ENCODE measurements around the gene IPO8. TPM values are rescaled to one million over a fixed set of nuclear protein-coding genes. Genes with fewer than 3 reads are reported as not detected.

Gene IPO8
- total and polyA plus RNA-seq, 2 of the 8 experiments (the other 6 are each of a cell fraction or from before 2014, with no cell fraction given), result 7.2 to 59.8 TPM

DNA sequence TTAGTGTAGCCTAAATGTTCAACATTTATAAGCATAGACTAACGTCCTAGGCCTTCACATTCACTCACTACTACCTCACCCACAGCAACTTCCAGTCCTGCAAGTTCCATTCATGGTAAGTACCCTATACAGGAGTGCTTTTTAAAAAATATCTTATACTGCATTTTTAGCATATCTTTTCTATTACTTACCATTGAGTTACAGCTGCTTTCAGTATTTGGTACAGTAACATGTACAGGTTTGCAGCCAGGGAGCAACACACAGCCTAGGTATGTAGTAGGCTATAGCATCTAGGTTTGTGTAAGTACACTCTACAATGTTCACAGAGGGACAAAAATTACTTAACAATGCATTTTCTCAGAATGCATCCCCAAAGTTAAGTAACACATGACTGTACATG lies 17.4 kb downstream of the IPO8 start:
- FAIRE-seq (no peak), DNase-seq (ENCODE audit: low read depth in 1 of 2, low spot score in 2 of 2) (no peak)
- Histone ChIP-seq H3K4me3 (ENCODE audit: extremely low read depth in 1 of 4, insufficient read depth in 2 of 4, low read depth in 3 of 4, low read length in 4 of 4) (no peak overlapping the region), H3K9ac (replicated peaks in 1 of 4; ENCODE audit: extremely low read depth in 1 of 4, low read depth in 3 of 4, low read length in 3 of 4) (no peak overlapping the region), H3K56ac (replicated peaks; ENCODE audit: insufficient read length, low read depth, low read length) (no peak overlapping the region), H3K4me1 (replicated peaks in 1 of 4; ENCODE audit: control insufficient read depth in 3 of 4, insufficient read depth in 4 of 4, low read length in 3 of 4) (no peaks in the 10 kb centered on the region), H4K5ac (ENCODE audit: insufficient read length, low read depth, low read length) (no peak overlapping the region), H4K91ac (replicated peaks; ENCODE audit: insufficient read length, low read length) (no peak overlapping the region), H2AFZ (ENCODE audit: low read length) (no peak overlapping the region), H3K36me3 (ENCODE audit: control insufficient read depth in 2 of 4, insufficient read depth in 4 of 4, low read length in 3 of 4) (peaks cover 0 to 30% (median 3%) of the 10 kb centered on the region in 4 experiments; a peak in 4 of 8 replicates), H3K14ac (ENCODE audit: insufficient read length) (no peak overlapping the region), H2AK5ac (ENCODE audit: low read depth, low read length) (no peak overlapping the region), H3K27me3 (replicated peaks in 1 of 4; ENCODE audit: control insufficient read depth in 3 of 4, extremely low read depth in 1 of 4, insufficient read depth in 3 of 4, low read length in 3 of 4) (no peaks in the 10 kb centered on the region), H3K9me3 (ENCODE audit: insufficient read depth in 2 of 2, low read depth in 1 of 2, low read length in 1 of 2) (no peaks in the 10 kb centered on the region), H3K23me2 (ENCODE audit: low read depth, low read length) (no peaks in the 10 kb centered on the region), H4K20me1 (replicated peaks in 1 of 2; ENCODE audit: control insufficient read depth in 1 of 2, insufficient read depth in 2 of 2, low read length in 2 of 2) (no peaks in the 10 kb centered on the region), H3K27ac (ENCODE audit: low read depth, low read length) (no peak overlapping the region), H3K79me2 (ENCODE audit: control insufficient read depth in 1 of 2, insufficient read depth in 2 of 2, low read length in 2 of 2) (no peaks in the 10 kb centered on the region), H2BK120ac (replicated peaks; ENCODE audit: low read depth, low read length) (no peak overlapping the region), H3K18ac (ENCODE audit: extremely low read depth, low read length) (no peak overlapping the region), H4K8ac (ENCODE audit: extremely low read depth, insufficient read depth, low read length) (no peak overlapping the region), H3K4ac (replicated peaks; ENCODE audit: insufficient read length, low read depth, low read length) (no peak overlapping the region), H2BK12ac (ENCODE audit: low read depth, low read length) (no peak overlapping the region), H2BK5ac (ENCODE audit: low read depth, low read length) (no peak overlapping the region), H3K23ac (ENCODE audit: insufficient read length) (no peak overlapping the region), H3K79me1 (ENCODE audit: low read depth, low read length) (no peaks in the 10 kb centered on the region), H2BK15ac (ENCODE audit: low read length) (no peak overlapping the region), H2BK20ac (ENCODE audit: low read length) (no peak overlapping the region), H3K4me2 (ENCODE audit: insufficient read depth in 1 of 2, low read depth in 2 of 2, low read length in 2 of 2) (no peak overlapping the region)
- POLR2A ChIA-PET (ENCODE audit: partially characterized antibody), result no interaction called here
- CTCF ChIA-PET (ENCODE audit: partially characterized antibody), result no interaction called here
- 81% methylated on average over 1 of the region's 1 CpG; no CpG with 5 or more reads in 1 of the 2 experiments for WGBS, 2 experiments (ENCODE audit: extremely low coverage in 1 of 2, insufficient coverage in 1 of 2, insufficient read length in 1 of 2, insufficient replicate concordance in 2 of 2, low coverage in 1 of 2, low lambda C conversion rate in 2 of 2, missing lambda C conversion rate in 1 of 2)
- no peak for TF ChIP-seq CHD2 (IDR thresholded peaks at IDR 0.05; ENCODE audit: low read length)
- no peak for TF ChIP-seq CHD1 (IDR thresholded peaks at IDR 0.05; ENCODE audit: low read depth, low read length)
- TF ChIP-seq HDAC6 (IDR thresholded peaks at IDR 0.05; ENCODE audit: low read depth, low read length), result no peak
- no peak for TF ChIP-seq TAF1 (IDR thresholded peaks at IDR 0.05; ENCODE audit: low read depth, low read length)
- TF ChIP-seq RFX5 (IDR thresholded peaks at IDR 0.05; ENCODE audit: borderline replicate concordance, low read depth, low read length), result no peak
- TF ChIP-seq USF2 (IDR thresholded peaks at IDR 0.05; ENCODE audit: low read length), result no peak
- TF ChIP-seq GABPA (IDR thresholded peaks at IDR 0.05; ENCODE audit: borderline replicate concordance, insufficient read depth, low read length), result no peak
- TF ChIP-seq SRF (IDR thresholded peaks at IDR 0.05; ENCODE audit: low read depth, low read length), result no peak
- TF ChIP-seq KDM1A (IDR thresholded peaks at IDR 0.05; ENCODE audit: borderline replicate concordance, low read length), result no peak
- no peak for TF ChIP-seq SP1 (IDR thresholded peaks at IDR 0.05; ENCODE audit: low read depth, low read length)
- TF ChIP-seq SUZ12 (IDR thresholded peaks at IDR 0.05; ENCODE audit: low read length), result no peak
- no peak for TF ChIP-seq JUND (IDR thresholded peaks at IDR 0.05; ENCODE audit: low read length)
- no peak for TF ChIP-seq RXRA (IDR thresholded peaks at IDR 0.05; ENCODE audit: insufficient read depth, low read depth, low read length)
- no peak for TF ChIP-seq TCF12 (IDR thresholded peaks at IDR 0.05; ENCODE audit: low read depth, low read length)
- TF ChIP-seq PHF8 (conservative IDR thresholded peaks at IDR 0.05; ENCODE audit: low read depth, low read length), result no peak
